Gastroesophageal sphincter (tissue), 4 donors: Measurements from ENCODE around the gene DNAL4. TPM values are rescaled to one million over a fixed set of nuclear protein-coding genes. Genes with fewer than 3 reads are reported as not detected.

Source experiments
- ATAC-seq: fragments of 150-250 bp; one replicate; pipeline ENCODE4 v1.9.1; 2016; ENCODE audit warnings: mild to moderate bottlenecking, moderate library complexity
- H3K27ac ChIP-seq, 4 donors: fragments of 200-600 bp; sonication (generic) in 3 of 4; 1 replicate in 3 of 4; 2 replicates in 1 of 4; pipeline ENCODE4 v1.5.1; 2016 to 2019
- H3K27me3 ChIP-seq: fragments of 200-600 bp; sonication (generic); one replicate; pipeline ENCODE4 v1.5.1; 2019
- H3K36me3 ChIP-seq, 2 donors: fragments of 200-600 bp; sonication (generic); one replicate each; pipeline ENCODE4 v1.5.1; 2019; ENCODE audit warnings: control low read depth in 1 of 2
- H3K4me1 ChIP-seq, 3 donors: fragments of 200-600 bp; sonication (generic); 1 replicate in 2 of 3; 2 replicates in 1 of 3; pipeline ENCODE4 v1.5.1; 2016 to 2019; ENCODE audit warnings: control low read depth in 2 of 3
- H3K4me3 ChIP-seq, 2 donors: fragments of 200-600 bp; sonication (generic); one replicate each; pipeline ENCODE4 v1.5.1; 2019; ENCODE audit warnings: mild to moderate bottlenecking in 1 of 2, moderate library complexity in 1 of 2
- H3K9me3 ChIP-seq, 3 donors: fragments of 200-600 bp; sonication (generic); one replicate each; pipeline ENCODE4 v1.5.1; 2017 to 2019; ENCODE audit warnings: control low read depth in 2 of 3
- EP300 ChIP-seq: sonication (generic); formaldehyde crosslinking; IDR thresholded peaks from one replicate; pipeline ENCODE4 v1.6.1; 2017; ENCODE audit warnings: antibody characterized with exemption, mild to moderate bottlenecking
- POLR2A ChIP-seq, 2 donors: fragments of 450-650 bp; IDR thresholded peaks; one replicate each; pipeline ENCODE4 v1.6.1; 2017; ENCODE audit warnings: antibody characterized with exemption in 2 of 2, mild to moderate bottlenecking in 2 of 2, moderate library complexity in 1 of 2
- POLR2AphosphoS5 ChIP-seq: sonication (generic); formaldehyde crosslinking; IDR thresholded peaks from one replicate; pipeline ENCODE4 v1.6.1; 2017; ENCODE audit warnings: antibody characterized with exemption
- WGBS, 2 donors: methylation state at CpG; one replicate each; pipeline ENCODE4 v1.1.5; 2018; ENCODE audit warnings: low coverage in 1 of 2; 5-methylcytosine and 5-hydroxymethylcytosine counted together
- total RNA-seq, 4 donors: library from RNA; depleted of rRNA; stranded (reverse); fragments of >200 nt; gene quantifications; one replicate each; pipeline ENCODE4 v1.1.0, GENCODE V29; 2016
- TF ChIP-seq, protein P1 (sequence below), 4 experiments: fragments of 200-600 bp in 2 of 4; fragments of 450-650 bp in 2 of 4; sonication (generic) in 1 of 4; IDR thresholded peaks; one replicate each; pipeline ENCODE4 v1.5.1; 2017 to 2019; ENCODE audit warnings: antibody characterized with exemption in 4 of 4, mild to moderate bottlenecking in 2 of 4, moderate library complexity in 2 of 4

DNAL4 gene
- total RNA-seq, 4 donors from 2014 or later: 10.0 to 16.1 (median 14.6) TPM

DNA sequence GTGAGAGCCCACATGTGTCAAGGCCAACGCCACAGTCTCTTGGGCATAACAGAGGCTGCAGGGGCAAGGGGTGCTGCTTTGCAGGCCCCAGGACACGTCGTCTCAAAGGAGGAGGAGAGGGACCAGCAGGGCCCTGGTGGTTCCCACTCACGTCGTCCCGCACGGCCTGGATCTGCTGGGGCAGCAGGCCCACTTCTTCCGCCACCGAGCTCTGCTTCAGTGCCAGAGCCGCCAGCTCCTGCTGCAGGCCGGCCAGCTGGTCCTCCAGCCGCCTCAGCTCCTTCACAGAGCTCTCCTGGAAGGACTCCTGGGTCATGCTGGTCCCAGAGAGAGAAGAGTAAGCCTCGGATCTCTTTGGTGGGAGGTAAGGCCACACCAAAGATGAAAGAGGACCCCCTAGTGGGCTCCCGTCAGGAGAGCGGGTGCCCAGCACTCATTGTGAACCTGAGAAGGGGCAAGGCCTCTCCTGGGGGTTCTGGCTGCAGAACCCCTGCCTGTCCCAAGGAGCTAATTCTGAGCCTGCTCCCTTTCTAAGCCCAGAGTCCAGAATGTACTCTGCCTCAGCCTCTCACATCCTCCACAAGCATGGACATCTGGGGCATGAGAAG is 53.7 kb downstream of the DNAL4 start:
- Histone ChIP-seq H3K36me3 (peaks cover 5 to 100% of the 10 kb centered on the region in 2 donors), H3K9me3 (no peaks in the 10 kb centered on the region), H3K27ac (peak overlapping the region in 2 of 4 donors; percentile 3 to 85), H3K4me3 (no peak overlapping the region), H3K27me3 (no peaks in the 10 kb centered on the region), H3K4me1 (peaks cover 0 to 16% (median 1%) of the 10 kb centered on the region in 3 donors)
- WGBS, 2 donors: 93% methylated on average over 3 of the region's 15 CpGs; no CpG with 5 or more reads in 1 of the 2 donors
- TF ChIP-seq POLR2AphosphoS5: no peak
- TF ChIP-seq EP300: no peak
- no peak for TF ChIP-seq POLR2A (IDR thresholded peaks at IDR 0.05)
- TF ChIP-seq, protein P1, sequence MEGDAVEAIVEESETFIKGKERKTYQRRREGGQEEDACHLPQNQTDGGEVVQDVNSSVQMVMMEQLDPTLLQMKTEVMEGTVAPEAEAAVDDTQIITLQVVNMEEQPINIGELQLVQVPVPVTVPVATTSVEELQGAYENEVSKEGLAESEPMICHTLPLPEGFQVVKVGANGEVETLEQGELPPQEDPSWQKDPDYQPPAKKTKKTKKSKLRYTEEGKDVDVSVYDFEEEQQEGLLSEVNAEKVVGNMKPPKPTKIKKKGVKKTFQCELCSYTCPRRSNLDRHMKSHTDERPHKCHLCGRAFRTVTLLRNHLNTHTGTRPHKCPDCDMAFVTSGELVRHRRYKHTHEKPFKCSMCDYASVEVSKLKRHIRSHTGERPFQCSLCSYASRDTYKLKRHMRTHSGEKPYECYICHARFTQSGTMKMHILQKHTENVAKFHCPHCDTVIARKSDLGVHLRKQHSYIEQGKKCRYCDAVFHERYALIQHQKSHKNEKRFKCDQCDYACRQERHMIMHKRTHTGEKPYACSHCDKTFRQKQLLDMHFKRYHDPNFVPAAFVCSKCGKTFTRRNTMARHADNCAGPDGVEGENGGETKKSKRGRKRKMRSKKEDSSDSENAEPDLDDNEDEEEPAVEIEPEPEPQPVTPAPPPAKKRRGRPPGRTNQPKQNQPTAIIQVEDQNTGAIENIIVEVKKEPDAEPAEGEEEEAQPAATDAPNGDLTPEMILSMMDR (IDR thresholded peaks at IDR 0.05): no peak
- no peak for ATAC-seq

DNA sequence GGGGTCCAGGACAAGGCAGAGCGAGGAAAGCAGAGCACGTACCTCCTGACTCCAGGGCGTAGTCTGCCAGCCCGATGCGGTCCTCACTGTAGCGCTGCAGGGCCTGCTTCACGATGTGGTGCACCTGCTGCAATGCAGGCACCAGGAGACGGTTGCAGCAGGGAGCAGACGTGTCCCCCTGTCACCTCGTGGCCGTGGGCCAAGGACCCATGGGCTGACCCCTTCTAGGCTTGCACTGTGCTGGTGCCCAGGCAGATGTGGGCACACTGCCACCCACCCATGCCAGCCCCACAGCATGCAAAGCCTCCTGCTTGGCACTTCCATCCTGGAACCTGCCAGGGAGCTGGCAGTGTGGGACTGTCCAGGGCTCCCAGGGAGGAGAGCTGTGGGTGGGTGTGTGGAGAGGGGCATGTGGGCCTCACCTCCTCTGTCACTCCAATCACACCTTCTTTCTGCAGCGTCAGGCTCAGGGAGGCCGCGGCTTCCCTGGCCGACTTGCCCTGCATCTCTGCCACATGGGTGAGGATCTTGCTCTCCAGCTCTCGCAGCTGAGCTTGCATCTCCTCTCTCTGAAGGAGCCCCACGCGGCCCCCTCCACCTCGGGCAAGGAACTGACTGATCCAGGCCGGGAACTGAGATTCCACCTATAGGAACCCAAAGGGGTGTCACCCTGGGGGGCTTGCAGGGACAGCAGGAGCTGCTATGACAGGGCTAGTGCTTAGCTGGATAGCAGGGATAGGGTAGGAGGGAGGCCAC is 54.5 kb downstream of the DNAL4 start:
- TF ChIP-seq, protein P1 (IDR thresholded peaks at IDR 0.05): no peak
- TF ChIP-seq POLR2AphosphoS5 (no peak), EP300 (no peak), POLR2A (IDR thresholded peaks at IDR 0.05) (no peak)
- Histone ChIP-seq H3K27me3 (no peaks in the 10 kb centered on the region), H3K4me3 (no peak overlapping the region), H3K36me3 (peaks cover 5 to 100% of the 10 kb centered on the region in 2 donors), H3K4me1 (peaks cover 0 to 23% (median 8%) of the 10 kb centered on the region in 3 donors), H3K27ac (peak overlapping the region in 2 of 4 donors; percentile 3 to 85), H3K9me3 (no peaks in the 10 kb centered on the region)
- no peak for ATAC-seq
- WGBS, 2 donors: 91% methylated on average over 4 of the region's 20 CpGs; no CpG with 5 or more reads in 1 of the 2 donors

DNA sequence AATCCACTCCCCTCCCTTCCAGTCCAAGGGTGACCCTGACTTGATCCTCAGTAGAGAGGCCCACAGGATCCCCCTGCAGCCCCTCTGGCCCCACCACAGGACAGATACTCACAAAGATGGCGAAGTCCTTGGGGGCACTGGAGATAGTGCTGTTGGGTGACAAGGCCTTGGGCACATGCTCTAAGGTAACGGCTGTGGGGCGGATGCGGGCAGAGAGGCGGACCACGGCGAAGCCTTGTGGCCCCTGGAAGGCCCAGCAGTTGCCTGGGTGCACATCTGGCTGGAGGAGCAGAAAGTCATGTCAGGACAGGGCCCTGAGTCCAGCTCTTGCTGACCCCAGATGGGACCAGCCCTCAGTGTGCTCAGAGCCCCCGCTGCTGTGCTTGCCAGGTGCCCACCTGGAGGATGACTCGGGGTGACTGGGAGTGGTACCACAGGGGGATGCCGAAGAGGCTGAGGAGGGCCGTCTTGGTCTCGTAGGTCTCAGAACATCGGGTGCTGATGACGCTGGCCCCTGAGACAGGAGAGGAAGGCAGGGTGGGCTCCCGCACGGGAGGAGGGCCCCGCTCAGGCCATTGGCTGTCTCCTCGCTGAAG is 55.4 kb downstream of the DNAL4 start:
- no peak for ATAC-seq
- H3K27ac ChIP-seq: peak overlapping the region in 3 of 4 donors; percentile 0 to 85 (median 31)
- no peaks in the 10 kb centered on the region for H3K27me3 ChIP-seq
- TF ChIP-seq POLR2A (IDR thresholded peaks at IDR 0.05) (no peak), EP300 (no peak), POLR2AphosphoS5 (no peak)
- TF ChIP-seq, protein P1 (IDR thresholded peaks at IDR 0.05): no peak
- no peaks in the 10 kb centered on the region for H3K9me3 ChIP-seq
- WGBS, 2 donors: 84% methylated on average over 6 of the region's 18 CpGs; no CpG with 5 or more reads in 1 of the 2 donors
- peaks cover 0 to 32% (median 18%) of the 10 kb centered on the region in 3 donors for H3K4me1 ChIP-seq
- no peak overlapping the region for H3K4me3 ChIP-seq
- H3K36me3 ChIP-seq: peaks cover 5 to 96% of the 10 kb centered on the region in 2 donors

DNA sequence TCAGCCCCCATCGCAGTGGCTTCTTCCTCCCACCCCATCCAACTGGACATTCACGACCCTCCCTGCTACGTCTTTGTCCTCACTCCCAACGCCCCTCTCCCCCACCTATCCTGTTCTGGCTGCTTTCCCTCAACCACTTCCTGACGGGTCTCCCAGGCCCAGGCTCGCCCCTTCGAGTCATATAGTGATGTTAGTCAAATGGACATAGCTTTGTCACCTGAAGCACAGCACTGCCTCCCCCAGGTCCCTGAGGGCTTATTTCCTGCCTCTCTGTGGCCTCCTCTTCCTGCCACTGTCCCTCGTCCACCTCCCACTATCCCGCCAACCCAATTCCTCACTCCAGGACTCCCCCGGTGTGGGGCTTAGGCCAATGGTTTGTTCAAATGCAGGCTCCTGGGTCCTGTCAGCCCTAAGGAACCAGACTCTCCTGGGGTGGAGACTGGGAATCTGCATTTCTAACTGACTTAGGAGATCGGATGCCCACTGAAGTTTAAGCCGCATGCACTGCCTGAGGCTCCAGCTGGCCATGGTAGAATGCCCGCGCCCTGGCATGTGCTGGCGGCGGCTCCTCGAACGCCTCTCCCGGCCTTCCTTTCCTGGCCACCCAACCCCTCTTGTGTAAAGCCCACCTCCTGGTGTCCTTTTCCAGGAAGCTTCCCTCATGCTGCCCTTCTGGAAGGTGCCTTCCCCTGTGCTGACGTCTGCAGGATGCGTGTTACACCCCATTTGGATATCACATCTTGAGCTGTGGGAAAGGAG is 56.5 kb downstream of the DNAL4 start:
- H3K9me3 ChIP-seq: no peaks in the 10 kb centered on the region
- H3K27me3 ChIP-seq: no peaks in the 10 kb centered on the region
- H3K4me1 ChIP-seq: peaks cover 0 to 43% (median 26%) of the 10 kb centered on the region in 3 donors
- WGBS, 2 donors: 68 to 76% methylated on average over 5 to 19 of the region's 21 CpGs
- TF ChIP-seq POLR2AphosphoS5 (no peak), POLR2A (IDR thresholded peaks at IDR 0.05) (no peak), EP300 (no peak)
- TF ChIP-seq, protein P1 (IDR thresholded peaks at IDR 0.05): no peak
- peak overlapping the region in 3 of 4 donors; percentile 20 to 85 (median 39) for H3K27ac ChIP-seq
- no peak overlapping the region for H3K4me3 ChIP-seq
- no peak for ATAC-seq
- H3K36me3 ChIP-seq: peaks cover 5 to 86% of the 10 kb centered on the region in 2 donors
